Measurements from ENCODE around the gene ATP13A5.

Gene ATP13A5

GRCh38 chr3:193403307-193403706 lies 24.8 kb upstream of the ATP13A5 start:
- DNase-seq = no peak
- no peaks in the 10 kb centered on the region for H3K36me3 ChIP-seq
- H3K9me3 ChIP-seq = no peaks in the 10 kb centered on the region
- TF ChIP-seq CTCF (IDR thresholded peaks at IDR 0.05; ENCODE audit: low read depth, low read length) = no peak
- H3K27me3 ChIP-seq = peaks cover 3% of the 10 kb centered on the region; the same call in 1 of the 2 replicates
- no peaks in the 10 kb centered on the region for H3K4me1 ChIP-seq
- H3K4me3 ChIP-seq (ENCODE audit: low read depth, low read length) = no peak overlapping the region

DNA sequence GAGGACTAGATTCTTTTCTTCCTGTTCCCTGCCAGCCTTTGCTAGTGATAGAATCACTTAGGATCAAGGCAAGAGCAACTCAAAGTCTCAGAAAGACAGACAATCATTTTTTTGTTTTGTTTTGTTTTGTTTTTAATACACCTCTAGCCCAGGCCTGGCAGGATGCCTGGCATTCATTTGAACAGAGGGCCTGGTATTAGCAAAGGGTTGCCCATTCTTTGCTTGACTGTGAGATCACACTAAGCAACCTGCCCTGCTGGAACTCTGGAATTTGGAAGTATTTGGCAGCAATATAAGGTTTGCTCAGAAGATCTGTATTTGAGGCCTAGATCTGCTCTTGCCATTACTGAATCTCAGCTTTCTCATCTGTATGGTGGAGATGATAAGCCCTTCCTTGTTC lies 21.8 kb upstream of the ATP13A5 start:
- Histone ChIP-seq H3K27me3 (peaks cover 3% of the 10 kb centered on the region; the same call in 1 of the 2 replicates), H3K9me3 (no peaks in the 10 kb centered on the region), H3K36me3 (no peaks in the 10 kb centered on the region), H3K4me1 (no peaks in the 10 kb centered on the region), H3K4me3 (ENCODE audit: low read depth, low read length) (no peak overlapping the region)
- TF ChIP-seq CTCF (IDR thresholded peaks at IDR 0.05; ENCODE audit: low read depth, low read length) = no peak
- no peak for DNase-seq

- Histone ChIP-seq H3K9me3 (no peaks in the 10 kb centered on the region), H3K4me3 (ENCODE audit: low read depth, low read length) (no peak overlapping the region), H3K27me3 (no peaks in the 10 kb centered on the region), H3K36me3 (no peaks in the 10 kb centered on the region), H3K4me1 (no peaks in the 10 kb centered on the region)
- no peak for TF ChIP-seq CTCF (IDR thresholded peaks at IDR 0.05; ENCODE audit: low read depth, low read length)
- DNase-seq = no peak
Observed at GRCh38 chr3:193396451-193397244, 18.1 kb upstream of the ATP13A5 start.

- TF ChIP-seq CTCF (IDR thresholded peaks at IDR 0.05; ENCODE audit: low read depth, low read length) = no peak
Observed at GRCh38 chr3:193391902-193392301, 13.3 kb upstream of the ATP13A5 start.

DNA sequence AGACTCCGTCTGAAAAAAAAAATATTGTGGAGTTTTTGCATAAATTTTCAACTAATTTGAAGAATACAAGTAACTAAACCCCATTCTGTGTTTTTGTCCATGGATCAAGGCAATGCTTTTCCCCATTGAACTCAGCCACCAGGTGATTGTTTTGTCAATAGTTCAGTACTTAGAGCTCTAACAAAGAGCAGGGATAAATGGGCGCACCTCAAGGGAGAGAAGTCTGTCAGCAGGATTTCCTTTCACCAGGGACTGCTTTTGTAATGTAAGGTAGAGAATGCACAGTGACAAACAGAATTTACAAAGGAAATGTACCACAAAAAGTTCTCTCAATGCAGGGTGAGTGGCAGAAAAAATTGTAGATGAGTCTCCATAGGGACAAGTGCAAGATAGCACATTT lies 10.8 kb upstream of the ATP13A5 start:
- no peak overlapping the region for H3K4me3 ChIP-seq (ENCODE audit: low read depth, low read length)
- no peaks in the 10 kb centered on the region for H3K9me3 ChIP-seq
- peaks cover 13% of the 10 kb centered on the region for H3K27me3 ChIP-seq
- TF ChIP-seq CTCF (IDR thresholded peaks at IDR 0.05; ENCODE audit: low read depth, low read length) = no peak
- H3K36me3 ChIP-seq = no peaks in the 10 kb centered on the region
- H3K4me1 ChIP-seq = no peaks in the 10 kb centered on the region
- no peak for DNase-seq

More at GRCh38 chr3:193391902-193392301, 13.3 kb upstream of the ATP13A5 start:
- H3K36me3 ChIP-seq = no peaks in the 10 kb centered on the region
- DNase-seq = no peak
- H3K4me3 ChIP-seq (ENCODE audit: low read depth, low read length) = no peak overlapping the region
- peaks cover 2% of the 10 kb centered on the region for H3K27me3 ChIP-seq
- H3K4me1 ChIP-seq = no peaks in the 10 kb centered on the region
- H3K9me3 ChIP-seq = no peaks in the 10 kb centered on the region

- DNase-seq = no peak
- Histone ChIP-seq H3K4me3 (ENCODE audit: low read depth, low read length) (no peak overlapping the region), H3K27me3 (peaks cover 20% of the 10 kb centered on the region), H3K9me3 (no peaks in the 10 kb centered on the region), H3K36me3 (no peaks in the 10 kb centered on the region), H3K4me1 (no peaks in the 10 kb centered on the region)
- TF ChIP-seq CTCF (IDR thresholded peaks at IDR 0.05; ENCODE audit: low read depth, low read length) = no peak
Observed at GRCh38 chr3:193388361-193388760, 9.8 kb upstream of the ATP13A5 start.

Data from BE2C (cell line).